K562 (cell line): ENCODE measurements around the gene NEMF. TPM values are rescaled to one million over a fixed set of nuclear protein-coding genes. Genes with fewer than 3 reads are reported as not detected.

Experiments used
- ATF3 ChIP-seq, 2 experiments: fragments of 450-650 bp in 1 of 2; sonication (generic) in 1 of 2; formaldehyde crosslinking in 1 of 2; IDR thresholded peaks in 1 of 2; conservative IDR thresholded peaks in 1 of 2; 2 replicates each; pipeline versions ENCODE4 v1.6.1 to v1.8.1; 2016 to 2023; ENCODE audit warnings: mild to moderate bottlenecking in 2 of 2, moderate library complexity in 2 of 2, inconsistent platforms in 1 of 2, missing genetic modification reagents in 1 of 2
- ATF6 ChIP-seq: sonication (generic); formaldehyde crosslinking; IDR thresholded peaks from 2 replicates; pipeline ENCODE4 v1.4.0; 2020; ENCODE audit warnings: mild to moderate bottlenecking, missing genetic modification reagents
- CCAR2 ChIP-seq: fragments of 200-400 bp; formaldehyde crosslinking; IDR thresholded peaks from 2 replicates; pipeline ENCODE4 v1.6.1; 2017; ENCODE audit warnings: mild to moderate bottlenecking, low read depth, low read length
- CGGBP1 ChIP-seq: fragments of 250-450 bp; sonication (Bioruptor Pico); IDR thresholded peaks from 2 replicates; pipeline ENCODE4 v1.9.0; 2021; ENCODE audit warnings: mild to moderate bottlenecking
- CSDE1 ChIP-seq, 2 experiments: fragments of 450-650 bp; IDR thresholded peaks; 2 replicates each; pipeline ENCODE4 v1.6.1; 2016; ENCODE audit warnings: mild to moderate bottlenecking in 1 of 2
- GTF2F1 ChIP-seq: IDR thresholded peaks from 2 replicates; pipeline ENCODE4 v1.6.1; 2011; ENCODE audit warnings: low read depth, low read length, improper control_type of control experiment
- HMG20A ChIP-seq: fragments of 450-650 bp; formaldehyde crosslinking; conservative IDR thresholded peaks from 2 replicates; pipeline ENCODE4 v1.4.0; 2020; ENCODE audit warnings: mild to moderate bottlenecking, mixed read lengths
- HMGXB4 ChIP-seq: sonication (generic); formaldehyde crosslinking; IDR thresholded peaks from 2 replicates; pipeline ENCODE4 v1.8.1; 2023; ENCODE audit warnings: mild to moderate bottlenecking, missing genetic modification reagents
- L3MBTL2 ChIP-seq: fragments of 450-650 bp; IDR thresholded peaks from 2 replicates; pipeline ENCODE4 v1.6.1; 2016; ENCODE audit warnings: mild to moderate bottlenecking, moderate library complexity
- PRDM10 ChIP-seq: fragments of 450-650 bp; IDR thresholded peaks from 2 replicates; pipeline ENCODE4 v1.6.1; 2018; ENCODE audit not compliant: partially characterized antibody
- SMAD4 ChIP-seq: fragments of 250-450 bp; sonication (Bioruptor Pico); conservative IDR thresholded peaks from 2 replicates; pipeline ENCODE4 v1.8.0; 2021; ENCODE audit warnings: inconsistent platforms, mild to moderate bottlenecking, moderate library complexity
- SP1 ChIP-seq: sonication (generic); formaldehyde crosslinking; IDR thresholded peaks from 2 replicates; pipeline ENCODE4 v1.8.1; 2022; ENCODE audit warnings: mild to moderate bottlenecking, missing genetic modification reagents
- ZBTB33 ChIP-seq: sonication (generic); formaldehyde crosslinking; IDR thresholded peaks from 2 replicates; pipeline ENCODE4 v1.8.1; 2023; ENCODE audit warnings: mild to moderate bottlenecking, missing genetic modification reagents
- ZNF431 ChIP-seq: sonication (generic); formaldehyde crosslinking; IDR thresholded peaks from 2 replicates; pipeline ENCODE4 v1.8.0; 2022; ENCODE audit warnings: mild to moderate bottlenecking, missing genetic modification reagents
- ZNF583 ChIP-seq: fragments of 250-450 bp; sonication (Bioruptor Pico); IDR thresholded peaks from 2 replicates; pipeline ENCODE4 v1.4.0; 2020
- ZNF586 ChIP-seq: fragments of 450-650 bp; formaldehyde crosslinking; conservative IDR thresholded peaks from 2 replicates; pipeline ENCODE4 v1.4.0; 2020; ENCODE audit warnings: mild to moderate bottlenecking, moderate library complexity
- ZNF79 ChIP-seq: fragments of 250-450 bp; sonication (Bioruptor Pico); IDR thresholded peaks from 2 replicates; pipeline ENCODE4 v1.4.0; 2020; ENCODE audit warnings: low read depth, mild to moderate bottlenecking, moderate library complexity
- polyA plus RNA-seq, 8 experiments: library from polyadenylated mRNA; depleted of rRNA in 4 of 8; stranded (reverse) in 5 of 8; unstranded in 3 of 8; fragments of >200 nt; fragmentation: Nextera tagmentation in 2 of 8; fragmentation: Illumina TruSeq in 1 of 8; extraction: Ambion mirVana in 2 of 8; extraction: Trizol in 1 of 8; gene quantifications; 2 replicates each; pipeline versions ENCODE4 v1.2.1 to v1.2.3, GENCODE V29; 2011 to 2014; ENCODE audit warnings: inconsistent platforms in 1 of 8, missing spikeins in 1 of 8
- total RNA-seq, 7 experiments: library from RNA; depleted of rRNA in 6 of 7; stranded (reverse); fragments of >200 nt in 6 of 7; fragmentation: Illumina TruSeq in 2 of 7; extraction: Trizol in 2 of 7; gene quantifications; 2 replicates each; pipeline versions ENCODE4 v1.2.1 to v1.2.3, GENCODE V29; 2011 to 2021; ENCODE audit warnings: low replicate concordance in 1 of 7

Gene NEMF
- total and polyA plus RNA-seq, 9 of the 15 experiments (the other 6 are each of a cell fraction or from before 2014, with no cell fraction given): 38.8 to 94.4 (median 61.0) TPM

GRCh38 chr14:49767571-49768300 lies 84.9 kb downstream of the NEMF start, which contains the start of gene KLHDC2 (continued):
- TF ChIP-seq ZBTB33 (CRISPR knock-in tag) (no peak), ATF3 (IDR thresholded peaks at IDR 0.05) (no peak), ATF3 (CRISPR knock-in tag; conservative IDR thresholded peaks at IDR 0.05) (no peak), PRDM10 (no peak), HMG20A (CRISPR knock-in tag) (no peak), SMAD4 (CRISPR knock-in tag) (peak; percentile 74), ZNF431 (CRISPR knock-in tag) (no peak), L3MBTL2 (peak; percentile 91), ZNF586 (CRISPR knock-in tag) (no peak), CCAR2 (no peak), CSDE1 (IDR thresholded peaks at IDR 0.05) (no peak), ZNF583 (no peak), HMGXB4 (no peak), CGGBP1 (CRISPR knock-in tag) (no peak; the same call in 1 of the 2 replicates), ZNF79 (no peak), GTF2F1 (no peak), ATF6 (CRISPR knock-in tag) (no peak), SP1 (CRISPR knock-in tag) (no peak)
